ENCODE data around the gene SNCB. TPM values are rescaled to one million over a fixed set of nuclear protein-coding genes. Genes with fewer than 3 reads are reported as not detected.

SNCB gene
- total and polyA plus RNA-seq, 5 donors = 0.74 to 3.2 (median 1.6) TPM; not detected in 1

GRCh38 chr5:176624142-176624541, 6.2 kb downstream of the SNCB start:
- Histone ChIP-seq H3K4me3 (ENCODE audit: low read length) (no peak overlapping the region), H3K9me3 (ENCODE audit: control insufficient read depth, low read length) (no peaks in the 10 kb centered on the region), H3K4me1 (ENCODE audit: control insufficient read depth, insufficient read depth, low read length) (no peaks in the 10 kb centered on the region), H3K27me3 (ENCODE audit: control insufficient read depth, insufficient read depth) (no peaks in the 10 kb centered on the region), H3K27ac (ENCODE audit: low read length) (no peak overlapping the region)
- WGBS = 70% methylated on average over 4 of the region's 4 CpGs
- ATAC-seq (no peak), DNase-seq (peak in 1 of 3 donors; percentile 2)
- intact Hi-C loops (cut with DNase I) = no loop called here

- 39% methylated on average over 13 of the region's 13 CpGs for WGBS
- peak; percentile 32 to 42 for ATAC-seq
- intact Hi-C loops (cut with DNase I) = no loop called here
Observed at GRCh38 chr5:176621661-176622079, 8.7 kb downstream of the SNCB start.

GRCh38 chr5:176620333-176620981, 9.9 kb downstream of the SNCB start:
- no peaks in the 10 kb centered on the region for H3K27me3 ChIP-seq (ENCODE audit: control insufficient read depth, insufficient read depth)
- no peak overlapping the region for H3K4me3 ChIP-seq (ENCODE audit: low read length)
- H3K9me3 ChIP-seq (ENCODE audit: control insufficient read depth, low read length) = no peaks in the 10 kb centered on the region
- ATAC-seq (peak in 1 of 2 donors; percentile 17), DNase-seq (peak in 1 of 3 donors; percentile 52)
- WGBS = 4% methylated on average over 32 of the region's 32 CpGs
- intact Hi-C loops (cut with DNase I) = no loop called here
- no peaks in the 10 kb centered on the region for H3K4me1 ChIP-seq (ENCODE audit: control insufficient read depth, insufficient read depth, low read length)
- no peak overlapping the region for H3K27ac ChIP-seq (ENCODE audit: low read length)

More at GRCh38 chr5:176621661-176622079, 8.7 kb downstream of the SNCB start:
- no peaks in the 10 kb centered on the region for H3K9me3 ChIP-seq (ENCODE audit: control insufficient read depth, low read length)
- no peak overlapping the region for H3K27ac ChIP-seq (ENCODE audit: low read length)
- DNase-seq = peak in 2 of 3 donors; percentile 66 to 69
- no peak overlapping the region for H3K4me3 ChIP-seq (ENCODE audit: low read length)
- no peaks in the 10 kb centered on the region for H3K4me1 ChIP-seq (ENCODE audit: control insufficient read depth, insufficient read depth, low read length)
- H3K27me3 ChIP-seq (ENCODE audit: control insufficient read depth, insufficient read depth) = no peaks in the 10 kb centered on the region

GRCh38 chr5:176619569-176620332, 10.6 kb downstream of the SNCB start:
- 9% methylated on average over 59 of the region's 59 CpGs for WGBS
- Histone ChIP-seq H3K9me3 (ENCODE audit: control insufficient read depth, low read length) (no peaks in the 10 kb centered on the region), H3K4me3 (ENCODE audit: low read length) (no peak overlapping the region), H3K27ac (ENCODE audit: low read length) (no peak overlapping the region), H3K27me3 (ENCODE audit: control insufficient read depth, insufficient read depth) (no peaks in the 10 kb centered on the region), H3K4me1 (ENCODE audit: control insufficient read depth, insufficient read depth, low read length) (no peaks in the 10 kb centered on the region)
- intact Hi-C loops (cut with DNase I) = no loop called here
- ATAC-seq (peak in 1 of 2 donors; percentile 4), DNase-seq (peak in 1 of 3 donors; percentile 40)

- ATAC-seq = peak; percentile 69 to 87
- no peak overlapping the region for H3K4me3 ChIP-seq (ENCODE audit: low read length)
- H3K4me1 ChIP-seq (ENCODE audit: control insufficient read depth, insufficient read depth, low read length) = no peaks in the 10 kb centered on the region
- no peak overlapping the region for H3K27ac ChIP-seq (ENCODE audit: low read length)
- H3K27me3 ChIP-seq (ENCODE audit: control insufficient read depth, insufficient read depth) = no peaks in the 10 kb centered on the region
- peak; percentile 67 to 89 (median 88) for DNase-seq
- 5% methylated on average over 31 of the region's 31 CpGs for WGBS
- intact Hi-C loops (cut with DNase I) = no loop called here
- no peaks in the 10 kb centered on the region for H3K9me3 ChIP-seq (ENCODE audit: control insufficient read depth, low read length)
Observed at GRCh38 chr5:176619203-176619568, 11.1 kb downstream of the SNCB start.

GRCh38 chr5:176618783-176619182, 11.6 kb downstream of the SNCB start:
- DNase-seq = peak in 1 of 3 donors; percentile 43
- no peaks in the 10 kb centered on the region for H3K27me3 ChIP-seq (ENCODE audit: control insufficient read depth, insufficient read depth)
- WGBS = 28% methylated on average over 19 of the region's 19 CpGs

GRCh38 chr5:176616511-176616910, 13.8 kb downstream of the SNCB start:
- Histone ChIP-seq H3K4me1 (ENCODE audit: control insufficient read depth, insufficient read depth, low read length) (no peaks in the 10 kb centered on the region), H3K9me3 (ENCODE audit: control insufficient read depth, low read length) (no peaks in the 10 kb centered on the region), H3K27ac (ENCODE audit: low read length) (no peak overlapping the region), H3K27me3 (ENCODE audit: control insufficient read depth, insufficient read depth) (no peaks in the 10 kb centered on the region), H3K4me3 (ENCODE audit: low read length) (no peak overlapping the region)
- DNase-seq (peak in 1 of 3 donors; percentile 5), ATAC-seq (no peak)
- intact Hi-C loops (cut with DNase I) = no loop called here
- 56% methylated on average over 7 of the region's 7 CpGs for WGBS

More at GRCh38 chr5:176618783-176619182, 11.6 kb downstream of the SNCB start:
- Histone ChIP-seq H3K27ac (ENCODE audit: low read length) (no peak overlapping the region), H3K9me3 (ENCODE audit: control insufficient read depth, low read length) (no peaks in the 10 kb centered on the region), H3K4me3 (ENCODE audit: low read length) (no peak overlapping the region), H3K4me1 (ENCODE audit: control insufficient read depth, insufficient read depth, low read length) (no peaks in the 10 kb centered on the region)
- intact Hi-C loops (cut with DNase I) = no loop called here
- no peak for ATAC-seq

- intact Hi-C loops (cut with DNase I) = no loop called here
- WGBS = 59% methylated on average over 8 of the region's 8 CpGs
- Histone ChIP-seq H3K4me3 (ENCODE audit: low read length) (no peak overlapping the region), H3K27me3 (ENCODE audit: control insufficient read depth, insufficient read depth) (no peaks in the 10 kb centered on the region), H3K27ac (ENCODE audit: low read length) (no peak overlapping the region), H3K9me3 (ENCODE audit: control insufficient read depth, low read length) (no peaks in the 10 kb centered on the region), H3K4me1 (ENCODE audit: control insufficient read depth, insufficient read depth, low read length) (no peaks in the 10 kb centered on the region)
- DNase-seq (peak in 1 of 3 donors; percentile 13), ATAC-seq (no peak)
Observed at GRCh38 chr5:176614805-176615478, 15.4 kb downstream of the SNCB start.

GRCh38 chr5:176612855-176613254, 17.5 kb downstream of the SNCB start:
- WGBS = 69% methylated on average over 2 of the region's 2 CpGs
- no peak overlapping the region for H3K4me3 ChIP-seq (ENCODE audit: low read length)
- intact Hi-C loops (cut with DNase I) = no loop called here
- H3K4me1 ChIP-seq (ENCODE audit: control insufficient read depth, insufficient read depth, low read length) = peaks cover 4% of the 10 kb centered on the region
- ATAC-seq (no peak), DNase-seq (no peak)
- H3K27ac ChIP-seq (ENCODE audit: low read length) = no peak overlapping the region
- H3K27me3 ChIP-seq (ENCODE audit: control insufficient read depth, insufficient read depth) = no peaks in the 10 kb centered on the region
- no peaks in the 10 kb centered on the region for H3K9me3 ChIP-seq (ENCODE audit: control insufficient read depth, low read length)

GRCh38 chr5:176612008-176612407, 18.3 kb downstream of the SNCB start:
- Histone ChIP-seq H3K27me3 (ENCODE audit: control insufficient read depth, insufficient read depth) (no peaks in the 10 kb centered on the region), H3K4me3 (ENCODE audit: low read length) (no peak overlapping the region), H3K4me1 (ENCODE audit: control insufficient read depth, insufficient read depth, low read length) (peaks cover 4% of the 10 kb centered on the region), H3K9me3 (ENCODE audit: control insufficient read depth, low read length) (no peaks in the 10 kb centered on the region), H3K27ac (ENCODE audit: low read length) (no peak overlapping the region)
- peak in 1 of 3 donors; percentile 16 for DNase-seq
- ATAC-seq = no peak
- 82% methylated on average over 6 of the region's 6 CpGs for WGBS
- intact Hi-C loops (cut with DNase I) = no loop called here

- H3K27me3 ChIP-seq (ENCODE audit: control insufficient read depth, insufficient read depth) = no peaks in the 10 kb centered on the region
- 9% methylated on average over 10 of the region's 10 CpGs for WGBS
- intact Hi-C loops (cut with DNase I) = no loop called here
Observed at GRCh38 chr5:176611435-176611834, 18.9 kb downstream of the SNCB start.

More at GRCh38 chr5:176611435-176611834, 18.9 kb downstream of the SNCB start:
- peaks cover 4% of the 10 kb centered on the region for H3K4me1 ChIP-seq (ENCODE audit: control insufficient read depth, insufficient read depth, low read length)
- H3K4me3 ChIP-seq (ENCODE audit: low read length) = no peak overlapping the region
- ATAC-seq (no peak), DNase-seq (peak; percentile 85 to 92 (median 90))
- no peak overlapping the region for H3K27ac ChIP-seq (ENCODE audit: low read length)
- H3K9me3 ChIP-seq (ENCODE audit: control insufficient read depth, low read length) = no peaks in the 10 kb centered on the region

All from right cardiac atrium (tissue), 5 donors.